HG03354 (cell line): ENCODE measurements around the gene CCDC43.

Experiments
- ATAC-seq: cut with Tn5 transposase; IDR thresholded peaks from one replicate; pipeline ENCODE4 v1.9.1; 2021; ENCODE audit warnings: mild to moderate bottlenecking; ENCODE audit not compliant: unreplicated experiment, poor library complexity, severe bottlenecking

Gene CCDC43

DNA sequence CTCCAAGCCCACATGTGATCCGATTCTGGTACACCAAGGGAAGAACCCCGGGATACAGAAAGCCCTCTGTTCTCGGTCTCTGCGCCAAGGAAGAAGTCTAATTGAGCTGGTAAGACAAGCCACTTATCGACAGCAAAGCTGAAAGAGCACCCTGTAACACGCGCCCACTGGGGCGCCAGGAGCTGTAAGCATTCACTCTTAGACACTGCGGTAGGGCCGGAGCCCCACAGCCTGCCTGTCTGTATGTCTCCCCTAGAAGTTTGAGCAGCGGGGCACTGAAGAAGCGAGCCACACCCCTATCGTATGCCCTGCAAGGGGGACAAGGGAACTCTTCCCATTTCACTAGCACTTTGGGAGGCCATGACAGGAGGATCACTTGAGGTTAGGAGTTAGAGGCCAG lies 60.3 kb downstream of the CCDC43 start:
- no peak for ATAC-seq

DNA sequence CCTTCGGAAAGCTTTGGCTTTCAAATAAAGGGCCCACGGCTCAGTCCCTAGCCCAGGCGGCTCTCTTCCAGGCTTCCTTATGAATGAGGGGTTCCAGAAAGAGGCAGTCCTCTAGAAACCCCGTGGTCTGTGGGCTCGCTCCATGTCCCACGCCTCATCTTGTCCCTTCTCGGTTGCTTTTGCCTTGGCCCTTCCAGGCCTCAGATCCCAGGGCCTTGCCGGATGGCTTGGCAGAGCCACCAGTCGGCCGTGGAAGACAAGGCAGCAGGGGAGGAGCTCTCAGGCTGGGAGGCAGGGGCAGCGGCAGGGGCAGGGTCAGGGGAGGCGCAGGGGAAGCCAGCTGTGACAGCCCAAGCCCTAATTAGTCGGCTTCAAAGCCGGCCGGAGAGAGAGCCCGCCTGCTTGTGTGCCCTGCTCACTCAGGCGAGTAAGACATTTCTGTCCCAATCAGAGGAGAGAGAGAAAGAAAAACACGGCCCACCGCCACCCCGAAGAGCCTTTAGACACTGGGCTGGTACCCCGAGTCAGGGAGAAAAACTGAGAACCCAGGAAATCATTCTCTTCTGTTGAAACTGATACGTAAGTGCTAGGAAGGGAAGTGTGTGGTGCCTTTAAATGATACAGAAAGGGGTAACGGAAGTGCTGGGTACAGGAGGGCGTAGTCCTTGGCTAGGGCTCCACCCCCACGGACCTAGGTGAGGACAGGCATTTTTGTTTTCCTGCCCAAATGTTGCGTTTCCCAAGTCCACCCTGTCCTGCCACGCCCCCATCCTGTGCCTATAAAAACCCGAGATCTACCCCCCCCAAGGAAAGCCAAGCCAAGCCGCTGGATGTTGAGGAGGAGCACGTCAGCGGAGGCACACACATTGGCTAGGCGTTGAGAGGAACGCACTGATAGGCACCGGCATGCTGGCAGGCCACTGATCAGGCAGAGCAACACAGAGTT lies 61.1 kb downstream of the CCDC43 start:
- ATAC-seq = no peak

GRCh38 chr17:44627513-44628242 lies 61.9 kb downstream of the CCDC43 start:
- ATAC-seq = no peak
